ENCODE results near the gene DBNL. TPM values are rescaled to one million over a fixed set of nuclear protein-coding genes. Genes with fewer than 3 reads are reported as not detected.

DBNL gene
- total RNA-seq, 2 donors from 2014 or later, result 81.4 to 106 TPM

- H3K9ac ChIP-seq (ENCODE audit: low read depth in 2 of 2, low read length in 2 of 2), result no peak overlapping the region
- no peak overlapping the region for H3K27ac ChIP-seq
- no peaks in the 10 kb centered on the region for H3K9me3 ChIP-seq
- H3K4me1 ChIP-seq, result no peaks in the 10 kb centered on the region
- no peak for TF ChIP-seq CTCF (IDR thresholded peaks at IDR 0.05)
- H3K4me3 ChIP-seq, result no peak overlapping the region
- no peaks in the 10 kb centered on the region for H3K36me3 ChIP-seq
- no peaks in the 10 kb centered on the region for H3K27me3 ChIP-seq
- DNase-seq, result no peak
- intact Hi-C loops (cut with DNase I), result no loop called here
These were observed 66.5 kb downstream of the DBNL start for GRCh38 chr7:44110719-44111635.

Small RNA genes within 50 kb of the gene (microRNA-seq; reads per million reads assigned to microRNA genes)
- not detected for gene MIR6837
- not detected for gene MIR6838

Other genes starting within 250 kb of the DBNL start
- gene MRPS24, start 175.2 kb upstream of the DBNL start, total RNA-seq, result 100 to 1,000 TPM; 102 to 160 TPM
- 10 to 100 TPM; 45.5 to 65.7 TPM for gene URGCP, start 138.1 kb upstream of the DBNL start, total RNA-seq
- 10 to 100 TPM in 1 of 2 donors, 1 to 10 TPM in 1; 8.9 to 12.8 TPM for gene UBE2D4, start 118.3 kb upstream of the DBNL start, total RNA-seq
- gene SPDYE1, start 46.8 kb upstream of the DBNL start, total RNA-seq, result not detected
- gene PGAM2, start 20.9 kb downstream of the DBNL start, total RNA-seq, result under 1 TPM; 0.29 to 0.52 TPM
- gene POLM, start 37.8 kb downstream of the DBNL start, total RNA-seq, result 10 to 100 TPM; 17.2 to 25.9 TPM
- 10 to 100 TPM; 21.4 to 30.4 TPM for gene AEBP1, start 59.6 kb downstream of the DBNL start, total RNA-seq
- 100 to 1,000 TPM in 1 of 2 donors, 10 to 100 TPM in 1; 54.8 to 161 TPM for gene POLD2, start 78.8 kb downstream of the DBNL start, total RNA-seq
- gene MYL7, start 96.6 kb downstream of the DBNL start, total RNA-seq, result 1 to 10 TPM in 1 of 2 donors, not detected in 1; 2.2 TPM
- under 1 TPM; 0.17 to 0.19 TPM for gene GCK, start 144.7 kb downstream of the DBNL start, total RNA-seq
- 100 to 1,000 TPM in 1 of 2 donors, 10 to 100 TPM in 1; 83.0 to 103 TPM for gene YKT6, start 156.3 kb downstream of the DBNL start, total RNA-seq